H9 (cell line): ENCODE measurements around the gene KAZN. TPM values are rescaled to one million over a fixed set of nuclear protein-coding genes. Genes with fewer than 3 reads are reported as not detected.

Experiments
- DNase-seq: peaks from one replicate; pipeline ENCODE4 v3.0.0-alpha.2; 2017
- H2AFZ ChIP-seq: one replicate; pipeline ENCODE4 v1.6.1; 2013; ENCODE audit warnings: mild to moderate bottlenecking, low read length, control low read depth, moderate library complexity
- H2AK5ac ChIP-seq: 2 replicates; pipeline ENCODE4 v1.6.1; 2013; ENCODE audit warnings: low read length, control low read depth, mixed read lengths; ENCODE audit not compliant: insufficient read length
- H2BK120ac ChIP-seq: one replicate; pipeline ENCODE4 v1.6.1; 2013; ENCODE audit warnings: low read depth, mild to moderate bottlenecking, low read length, control low read depth, inconsistent platforms; ENCODE audit not compliant: poor library complexity, severe bottlenecking
- H2BK12ac ChIP-seq: 2 replicates; pipeline ENCODE4 v1.6.1; 2013; ENCODE audit warnings: low read length, control low read depth, mixed read lengths, low read depth; ENCODE audit not compliant: insufficient read length
- H2BK15ac ChIP-seq: 2 replicates; pipeline ENCODE4 v1.6.1; 2013; ENCODE audit warnings: low read depth, low read length, control low read depth
- H2BK20ac ChIP-seq: one replicate; pipeline ENCODE4 v1.6.1; 2013; ENCODE audit warnings: low read depth, mild to moderate bottlenecking, low read length, control low read depth, inconsistent platforms; ENCODE audit not compliant: poor library complexity, severe bottlenecking
- H2BK5ac ChIP-seq: 2 replicates; pipeline ENCODE4 v1.6.1; 2013; ENCODE audit warnings: low read length, control low read depth, mixed read lengths; ENCODE audit not compliant: insufficient read length
- H3K14ac ChIP-seq: 2 replicates; pipeline ENCODE4 v1.6.1; 2013; ENCODE audit warnings: low read length, control low read depth; ENCODE audit not compliant: insufficient read depth
- H3K18ac ChIP-seq: 2 replicates; pipeline ENCODE4 v1.6.1; 2013; ENCODE audit warnings: low read depth, mild to moderate bottlenecking, mixed read lengths, low read length, control low read depth; ENCODE audit not compliant: insufficient read length
- H3K23ac ChIP-seq: 2 replicates; pipeline ENCODE4 v1.6.1; 2013; ENCODE audit warnings: low read length, control low read depth, mixed read lengths, low read depth; ENCODE audit not compliant: insufficient read length
- H3K23me2 ChIP-seq: 2 replicates; pipeline ENCODE4 v1.6.1; 2013; ENCODE audit warnings: low read depth, mild to moderate bottlenecking, mixed read lengths, low read length, control low read depth; ENCODE audit not compliant: insufficient read length, poor library complexity, severe bottlenecking
- H3K27ac ChIP-seq: 2 replicates; pipeline ENCODE4 v1.5.1; 2013; ENCODE audit warnings: low read length, control low read depth, mixed read lengths, low read depth; ENCODE audit not compliant: insufficient read length
- H3K27me3 ChIP-seq: 2 replicates; pipeline ENCODE4 v1.6.1; 2013; ENCODE audit warnings: low read length, control low read depth, inconsistent platforms; ENCODE audit not compliant: insufficient read depth
- H3K4ac ChIP-seq: 2 replicates; pipeline ENCODE4 v1.6.1; 2013; ENCODE audit warnings: low read depth, mild to moderate bottlenecking, control low read depth, inconsistent platforms, low read length, moderate library complexity
- H3K4me1 ChIP-seq: 2 replicates; pipeline ENCODE4 v1.6.1; 2013; ENCODE audit warnings: low read length, control low read depth, inconsistent platforms; ENCODE audit not compliant: insufficient read depth
- H3K4me2 ChIP-seq: 2 replicates; pipeline ENCODE4 v1.6.1; 2013; ENCODE audit warnings: low read length, control low read depth, mixed read lengths; ENCODE audit not compliant: insufficient read length, insufficient read depth
- H3K56ac ChIP-seq: 2 replicates; pipeline ENCODE4 v1.6.1; 2013; ENCODE audit warnings: low read depth, mild to moderate bottlenecking, mixed read lengths, low read length, control low read depth; ENCODE audit not compliant: insufficient read length
- H3K79me1 ChIP-seq: 2 replicates; pipeline ENCODE4 v1.6.1; 2013; ENCODE audit warnings: low read depth, mild to moderate bottlenecking, moderate library complexity, low read length, control low read depth, inconsistent platforms; ENCODE audit not compliant: insufficient read depth, poor library complexity, severe bottlenecking
- H3K79me2 ChIP-seq: 2 replicates; pipeline ENCODE4 v1.6.1; 2013; ENCODE audit warnings: low read length, control low read depth, inconsistent platforms; ENCODE audit not compliant: insufficient read depth
- H3K9ac ChIP-seq: 2 replicates; pipeline ENCODE4 v1.6.1; 2013; ENCODE audit warnings: low read length, control low read depth, mixed read lengths; ENCODE audit not compliant: insufficient read length; ENCODE audit errors: extremely low read depth
- H3K9me3 ChIP-seq: one replicate; pipeline ENCODE4 v1.6.1; 2013; ENCODE audit warnings: low read depth, low read length, inconsistent platforms; ENCODE audit not compliant: control insufficient read depth
- H3T11ph ChIP-seq: one replicate; pipeline ENCODE4 v1.6.1; 2013; ENCODE audit warnings: mild to moderate bottlenecking, low read length, control low read depth, inconsistent platforms
- H4K20me1 ChIP-seq: one replicate; pipeline ENCODE4 v1.6.1; 2013; ENCODE audit not compliant: control insufficient read depth, insufficient read length, insufficient read depth
- H4K5ac ChIP-seq: 2 replicates; pipeline ENCODE4 v1.6.1; 2013; ENCODE audit warnings: low read depth, mild to moderate bottlenecking, mixed read lengths, low read length, control low read depth; ENCODE audit not compliant: insufficient read length
- H4K8ac ChIP-seq: replicated peaks from 2 replicates; pipeline ENCODE4 v1.6.1; 2013; ENCODE audit warnings: low read length, control low read depth, mixed read lengths, low read depth; ENCODE audit not compliant: insufficient read length
- H4K91ac ChIP-seq: 2 replicates; pipeline ENCODE4 v1.6.1; 2013; ENCODE audit warnings: low read depth, mild to moderate bottlenecking, moderate library complexity, mixed read lengths, low read length, control low read depth; ENCODE audit not compliant: insufficient read length
- H3K27ac Mint-ChIP-seq, 3 experiments: 2 replicates in 2 of 3; 3 replicates in 1 of 3; pipeline ENCODE4 v1.8.0; 2020 to 2021; ENCODE audit warnings: mixed read lengths in 3 of 3, mild to moderate bottlenecking in 1 of 3, moderate library complexity in 1 of 3
- H3K27me3 Mint-ChIP-seq: 2 replicates; pipeline ENCODE4 v1.8.0; 2021; ENCODE audit warnings: low read depth, mild to moderate bottlenecking, moderate library complexity, mixed read lengths
- H3K36me3 Mint-ChIP-seq, 3 experiments: 2 replicates in 2 of 3; 3 replicates in 1 of 3; pipeline ENCODE4 v1.8.0; 2020 to 2021; ENCODE audit warnings: low read depth in 3 of 3, mixed read lengths in 3 of 3; ENCODE audit not compliant: insufficient read depth in 1 of 3
- H3K4me1 Mint-ChIP-seq, 2 experiments: 2 replicates each; pipeline ENCODE4 v1.8.0; 2020; ENCODE audit warnings: mixed read lengths in 2 of 2
- H3K4me3 Mint-ChIP-seq, 2 experiments: 2 replicates in 1 of 2; 3 replicates in 1 of 2; pipeline ENCODE4 v1.8.0; 2020 to 2021; ENCODE audit warnings: mild to moderate bottlenecking in 2 of 2, mixed read lengths in 2 of 2, moderate library complexity in 1 of 2
- H3K9me3 Mint-ChIP-seq, 2 experiments: 2 replicates in 1 of 2; 3 replicates in 1 of 2; pipeline ENCODE4 v1.8.0; 2020; ENCODE audit warnings: mild to moderate bottlenecking in 2 of 2, mixed read lengths in 2 of 2, moderate library complexity in 1 of 2
- WGBS: extraction: QIAGEN DNeasy Blood & Tissue Kit; methylation state at CpG from one replicate; pipeline ENCODE4 v1.1.7; 2013; ENCODE audit warnings: missing lambda C conversion rate, low lambda C conversion rate, mixed read lengths; ENCODE audit not compliant: insufficient read length; ENCODE audit errors: extremely low coverage; 5-methylcytosine and 5-hydroxymethylcytosine counted together
- total RNA-seq: library from RNA; stranded (reverse); gene quantifications from 2 replicates; pipeline ENCODE4 v1.2.1, GENCODE V29; 2021
- TF ChIP-seq, protein P1 (sequence below): fragments of 200-600 bp; sonication (generic); conservative IDR thresholded peaks from 3 replicates; pipeline ENCODE4 v1.8.0; 2021; ENCODE audit warnings: antibody characterized with exemption, mild to moderate bottlenecking

Gene KAZN
- total RNA-seq, 1 experiment from 2014 or later: 7.6 TPM

DNA sequence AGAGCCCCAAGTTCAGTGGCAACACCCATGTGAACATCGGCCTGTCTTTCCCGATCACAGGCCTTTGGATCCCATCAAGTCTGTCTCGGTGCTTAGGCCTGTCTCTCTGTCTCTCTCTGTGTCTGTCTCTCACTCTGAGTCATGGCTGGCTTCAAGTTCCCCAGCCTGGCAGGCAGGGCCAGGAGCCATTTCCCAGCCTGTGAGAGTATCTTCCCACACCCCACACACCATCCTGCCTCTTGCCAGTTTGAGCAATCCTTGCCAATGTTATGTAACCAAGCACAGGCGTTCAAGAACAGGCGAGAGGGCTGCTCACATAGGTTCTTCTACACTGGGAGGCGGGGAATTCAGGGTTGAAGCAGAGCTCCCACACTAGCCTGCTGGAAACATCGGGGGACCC is 485.1 kb downstream of the KAZN start:
- Histone ChIP-seq H3K18ac (no peak overlapping the region), H3K23ac (no peak overlapping the region), H2BK15ac (no peak overlapping the region), H3T11ph (no peak overlapping the region), H3K14ac (no peak overlapping the region), H3K4ac (no peak overlapping the region), H3K27me3 (no peaks in the 10 kb centered on the region), H3K79me1 (no peaks in the 10 kb centered on the region), H3K9ac (no peak overlapping the region), H4K5ac (no peak overlapping the region), H3K27ac (no peak overlapping the region), H2BK20ac (no peak overlapping the region), H2BK5ac (no peak overlapping the region), H2AK5ac (no peak overlapping the region), H2AFZ (no peak overlapping the region), H4K91ac (no peak overlapping the region), H3K79me2 (no peaks in the 10 kb centered on the region), H3K4me2 (no peak overlapping the region), H3K56ac (no peak overlapping the region), H4K20me1 (no peaks in the 10 kb centered on the region), H3K4me1 (no peaks in the 10 kb centered on the region), H2BK12ac (no peak overlapping the region), H3K9me3 (no peaks in the 10 kb centered on the region), H2BK120ac (no peak overlapping the region), H3K23me2 (no peaks in the 10 kb centered on the region), H4K8ac (no peak overlapping the region)
- Mint-ChIP-seq H3K9me3 (no peaks in the 10 kb centered on the region), H3K36me3 (no peaks in the 10 kb centered on the region), H3K27ac (no peak overlapping the region; a peak in 1 of 7 replicates), H3K4me3 (no peak overlapping the region), H3K27me3 (peaks cover 6% of the 10 kb centered on the region; the same call in 1 of the 2 replicates), H3K4me1 (no peaks in the 10 kb centered on the region)
- no peak for DNase-seq
- no CpG with 5 or more reads among the region's 7 CpGs for WGBS
- TF ChIP-seq, protein P1, sequence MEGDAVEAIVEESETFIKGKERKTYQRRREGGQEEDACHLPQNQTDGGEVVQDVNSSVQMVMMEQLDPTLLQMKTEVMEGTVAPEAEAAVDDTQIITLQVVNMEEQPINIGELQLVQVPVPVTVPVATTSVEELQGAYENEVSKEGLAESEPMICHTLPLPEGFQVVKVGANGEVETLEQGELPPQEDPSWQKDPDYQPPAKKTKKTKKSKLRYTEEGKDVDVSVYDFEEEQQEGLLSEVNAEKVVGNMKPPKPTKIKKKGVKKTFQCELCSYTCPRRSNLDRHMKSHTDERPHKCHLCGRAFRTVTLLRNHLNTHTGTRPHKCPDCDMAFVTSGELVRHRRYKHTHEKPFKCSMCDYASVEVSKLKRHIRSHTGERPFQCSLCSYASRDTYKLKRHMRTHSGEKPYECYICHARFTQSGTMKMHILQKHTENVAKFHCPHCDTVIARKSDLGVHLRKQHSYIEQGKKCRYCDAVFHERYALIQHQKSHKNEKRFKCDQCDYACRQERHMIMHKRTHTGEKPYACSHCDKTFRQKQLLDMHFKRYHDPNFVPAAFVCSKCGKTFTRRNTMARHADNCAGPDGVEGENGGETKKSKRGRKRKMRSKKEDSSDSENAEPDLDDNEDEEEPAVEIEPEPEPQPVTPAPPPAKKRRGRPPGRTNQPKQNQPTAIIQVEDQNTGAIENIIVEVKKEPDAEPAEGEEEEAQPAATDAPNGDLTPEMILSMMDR: no peak
